ENCODE results near the gene KRT79.
"Not testable (repeated sequence)": the region's sequence is repeated elsewhere in the genome, so short reads cannot be mapped to it uniquely, and the experiment has no call there.

KRT79 gene

GRCh38 chr12:52860102-52860823 is 26.2 kb upstream of the KRT79 start:
- DNase-seq = no peak

DNA sequence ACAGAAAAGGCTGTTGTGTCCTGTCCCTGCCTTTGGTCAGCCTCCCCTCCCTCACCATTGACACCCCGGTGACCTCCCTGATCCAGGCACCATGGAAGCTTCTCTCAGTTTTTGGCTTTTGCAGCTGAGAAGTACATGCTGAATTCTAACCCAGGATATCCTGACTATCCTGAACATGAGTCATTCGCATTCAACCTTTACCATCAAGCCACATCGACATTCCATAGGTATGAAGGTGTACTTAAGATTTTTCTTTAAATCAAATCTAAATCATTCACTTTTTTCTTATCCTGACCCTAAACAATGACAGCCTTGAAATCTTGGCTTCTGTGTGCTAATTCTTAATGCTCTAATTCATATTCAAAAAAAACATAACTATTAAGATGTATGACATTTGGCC is 23.4 kb upstream of the KRT79 start:
- no peak for DNase-seq

GRCh38 chr12:52856787-52857186 is 22.7 kb upstream of the KRT79 start:
- DNase-seq = no peak

- not testable (repeated sequence) for DNase-seq
These were observed 22.0 kb upstream of the KRT79 start for GRCh38 chr12:52856077-52856476.

DNA sequence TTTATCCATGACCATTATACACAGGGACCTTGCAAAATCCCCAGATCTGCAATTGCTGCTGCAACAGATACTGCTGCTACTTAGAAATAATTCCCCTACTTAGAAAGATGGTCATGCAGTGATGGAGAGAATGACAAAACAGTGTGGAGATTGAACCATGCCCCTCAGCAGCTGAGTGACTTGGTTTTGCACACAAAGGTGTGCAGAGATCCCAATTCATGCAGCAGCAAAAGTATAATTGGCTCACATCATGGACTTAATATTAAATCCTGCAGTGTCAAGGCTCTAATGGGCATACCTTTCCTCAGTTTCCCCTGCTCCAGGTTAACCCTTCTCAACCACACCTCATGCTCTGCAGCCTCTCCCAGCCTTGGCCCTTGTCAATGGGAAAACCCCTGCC is 17.7 kb upstream of the KRT79 start:
- no peak for DNase-seq

DNA sequence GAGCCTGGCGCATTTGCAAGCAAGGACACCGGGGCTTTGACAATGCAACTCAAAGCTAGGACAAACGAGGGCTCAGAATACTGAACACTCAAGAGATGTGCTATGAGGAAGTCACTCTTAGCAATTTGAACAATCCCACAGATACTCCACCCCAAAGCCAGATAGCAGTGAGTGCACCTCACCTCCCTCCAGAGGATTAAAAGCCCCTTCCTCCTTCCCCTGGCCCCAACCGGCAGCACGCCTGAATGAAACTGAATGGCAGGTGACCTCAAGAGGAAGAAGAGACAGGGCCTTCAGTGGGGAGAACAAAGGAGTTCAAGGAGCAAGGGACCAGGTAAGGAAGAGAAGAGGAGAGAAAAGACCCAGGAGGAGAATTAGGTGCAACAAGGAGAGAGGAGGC is 16.6 kb upstream of the KRT79 start:
- no peak for DNase-seq

DNA sequence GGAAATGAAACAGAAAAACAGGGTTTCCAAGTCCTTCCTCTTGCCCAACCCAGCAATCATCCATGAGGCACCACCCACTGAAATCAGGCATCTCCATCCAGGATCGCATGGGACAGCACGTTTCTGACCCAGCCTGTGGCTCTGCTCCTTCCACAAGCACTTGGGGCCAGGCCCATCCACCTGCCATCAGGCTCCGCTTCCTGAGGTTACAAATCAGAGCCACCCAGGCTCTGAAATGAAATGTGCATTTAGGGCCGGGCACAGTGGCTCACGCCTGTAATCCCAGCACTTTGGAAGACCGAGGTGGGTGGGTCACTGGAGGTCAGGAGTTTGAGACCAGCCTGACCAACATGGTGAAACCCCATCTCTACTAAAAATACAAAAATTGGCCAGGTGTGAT is 15.4 kb upstream of the KRT79 start:
- no peak for DNase-seq

GRCh38 chr12:52848661-52849255 is 14.6 kb upstream of the KRT79 start, which contains the start of gene KRT78:
TSS of gene KRT78 (minus strand) at chr12:52848994. CDS start at chr12:52848930, 64 bp downstream.
- no peak for DNase-seq

- no peak for DNase-seq
These were observed 13.4 kb upstream of the KRT79 start for GRCh38 chr12:52847335-52848102.

DNA sequence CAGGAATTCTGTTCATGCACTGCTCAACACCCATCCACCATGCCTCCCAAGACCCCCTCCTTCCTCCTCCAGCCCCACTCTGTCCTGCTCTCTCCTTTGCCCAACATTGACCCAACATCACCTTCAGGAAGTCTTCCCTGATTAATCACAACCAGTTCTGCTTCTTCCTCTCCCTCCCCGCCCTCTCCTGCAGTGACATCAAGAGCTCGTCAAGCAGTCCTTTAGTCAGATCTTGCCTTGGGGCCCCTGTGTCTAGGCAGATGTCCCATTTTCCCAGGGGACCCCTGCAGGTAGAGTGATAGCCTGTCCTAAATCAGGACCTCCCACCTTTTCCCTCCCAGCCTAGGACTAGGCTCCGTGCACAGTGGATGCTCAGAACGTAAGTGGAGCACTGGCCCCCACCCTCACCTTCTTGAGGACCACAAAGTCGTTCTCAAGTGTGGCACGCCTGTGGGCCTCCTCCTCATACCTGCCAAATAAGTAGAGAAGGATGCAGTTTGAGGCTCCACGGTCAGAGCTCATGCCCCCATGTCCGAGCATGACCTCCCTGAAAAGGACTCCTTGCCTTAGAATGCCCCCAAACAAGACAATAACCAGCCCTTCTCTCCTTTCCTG is 12.4 kb upstream of the KRT79 start:
- DNase-seq = no peak

DNA sequence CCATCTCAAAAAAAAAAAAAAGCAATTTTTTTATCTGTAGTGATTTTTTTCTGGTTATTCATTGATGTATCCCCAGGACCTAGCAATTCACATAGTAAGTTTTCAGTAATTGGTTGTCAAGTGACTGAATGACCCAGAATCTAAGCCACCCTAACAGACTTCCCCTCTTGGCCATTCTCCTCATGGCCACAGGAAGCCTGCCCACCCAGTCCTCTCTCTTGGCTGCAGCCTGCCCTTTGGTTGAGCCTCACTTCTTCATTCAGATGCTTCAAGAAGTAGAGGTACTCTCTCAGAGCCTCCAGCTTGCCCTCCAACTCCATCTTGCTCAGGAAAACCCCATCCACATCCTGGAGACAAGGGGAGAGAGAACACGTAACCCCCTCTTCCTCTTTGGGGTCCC is 11.8 kb upstream of the KRT79 start:
- no peak for DNase-seq

DNA sequence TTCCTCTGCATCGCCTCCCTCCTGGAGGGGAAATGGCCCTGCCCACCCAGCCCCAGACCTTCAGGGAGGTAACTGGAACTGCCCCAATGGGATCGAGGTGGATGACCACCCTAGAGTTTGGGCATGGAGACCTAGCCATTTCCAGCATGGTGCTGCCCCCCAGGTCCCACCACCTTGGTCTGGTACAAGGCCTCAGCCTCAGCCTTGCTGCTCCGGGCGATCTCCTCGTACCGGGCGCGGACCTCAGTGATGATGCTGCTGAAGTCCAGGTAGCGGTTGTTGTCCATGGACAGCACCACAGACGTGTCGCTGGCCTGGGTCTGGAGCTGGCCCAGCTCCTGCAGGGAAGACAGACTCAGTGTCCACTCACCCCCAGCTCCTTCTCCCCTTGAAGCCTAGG is 10.3 kb upstream of the KRT79 start:
- no peak for DNase-seq

DNA sequence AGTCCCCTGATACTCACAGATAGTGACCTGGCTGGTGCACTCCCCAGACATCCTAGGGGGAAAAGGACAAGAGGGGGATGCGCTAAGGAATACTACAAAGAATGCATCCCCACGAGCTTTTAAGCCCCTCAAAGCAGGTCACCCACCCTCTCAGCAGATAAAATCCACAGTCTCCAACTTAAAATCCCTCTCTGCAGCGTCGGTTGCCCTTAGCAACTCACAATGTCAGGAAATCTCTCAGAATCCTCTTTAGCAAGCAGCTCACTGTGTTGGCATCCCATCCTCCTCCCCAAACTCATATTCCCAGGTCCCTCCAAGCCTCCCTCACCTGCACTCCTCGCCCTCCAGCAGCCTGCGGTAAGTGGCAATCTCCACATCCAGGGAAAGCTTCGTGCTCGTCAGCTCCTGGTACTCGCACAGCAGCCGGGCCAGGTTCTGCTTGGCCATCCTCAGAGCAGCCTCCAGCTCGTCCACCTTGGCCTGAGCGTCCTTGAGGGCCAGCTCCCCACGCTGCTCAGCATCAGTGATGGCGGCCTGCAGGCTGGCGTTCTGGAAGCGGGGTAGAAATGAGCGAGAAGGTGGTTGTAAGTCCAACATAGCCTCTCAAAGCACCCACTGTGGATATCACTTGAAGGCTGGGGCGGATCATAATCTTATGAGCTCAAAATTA is 5.5 kb upstream of the KRT79 start:
- DNase-seq = no peak

DNA sequence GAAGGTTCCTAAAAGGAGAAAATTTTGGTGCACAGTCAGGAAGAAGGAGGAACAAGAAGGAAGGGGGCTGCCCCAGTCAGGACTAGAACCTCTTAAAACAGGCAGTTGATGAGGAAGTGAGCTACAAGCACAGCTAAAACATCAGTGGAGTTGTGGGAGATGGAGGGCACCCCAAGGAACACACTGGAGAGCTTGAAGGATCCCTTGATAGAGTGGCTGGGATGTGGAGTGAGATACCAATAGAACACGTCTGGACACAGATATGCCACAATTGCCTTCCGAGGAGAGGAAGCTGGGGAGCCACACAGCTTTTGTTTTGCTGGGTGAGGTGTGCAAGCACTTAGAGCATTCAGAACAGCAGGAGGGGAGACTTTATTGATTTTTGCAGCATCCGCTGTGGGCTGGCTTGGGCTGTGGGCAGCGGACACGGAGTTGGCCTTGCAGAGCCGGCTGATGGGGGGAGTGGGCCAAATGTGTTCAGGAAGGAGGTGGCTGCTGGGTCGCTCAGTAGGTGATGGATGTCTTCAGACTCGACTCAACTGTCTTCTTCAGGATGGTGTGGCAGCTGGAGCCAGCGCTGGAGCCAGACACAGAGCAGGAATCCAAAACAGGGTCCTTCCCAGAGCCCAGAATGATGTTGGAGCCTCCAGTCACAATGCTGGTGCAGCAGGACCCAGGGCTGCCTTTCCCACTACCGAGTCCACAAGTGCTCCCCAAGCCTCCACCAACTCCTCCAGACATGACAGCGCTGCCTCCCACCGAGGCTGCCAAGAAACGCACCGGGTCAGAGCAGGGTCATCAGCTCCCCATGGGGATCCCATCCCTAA is 4.7 kb upstream of the KRT79 start:
- DNase-seq = no peak

GRCh38 chr12:52837781-52838608 is 3.9 kb upstream of the KRT79 start:
- no peak for DNase-seq

- DNase-seq = peak; percentile 77
These were observed 3.3 kb upstream of the KRT79 start for GRCh38 chr12:52837413-52837741.

- DNase-seq = no peak
These were observed 2.6 kb upstream of the KRT79 start for GRCh38 chr12:52836491-52837412.

DNA sequence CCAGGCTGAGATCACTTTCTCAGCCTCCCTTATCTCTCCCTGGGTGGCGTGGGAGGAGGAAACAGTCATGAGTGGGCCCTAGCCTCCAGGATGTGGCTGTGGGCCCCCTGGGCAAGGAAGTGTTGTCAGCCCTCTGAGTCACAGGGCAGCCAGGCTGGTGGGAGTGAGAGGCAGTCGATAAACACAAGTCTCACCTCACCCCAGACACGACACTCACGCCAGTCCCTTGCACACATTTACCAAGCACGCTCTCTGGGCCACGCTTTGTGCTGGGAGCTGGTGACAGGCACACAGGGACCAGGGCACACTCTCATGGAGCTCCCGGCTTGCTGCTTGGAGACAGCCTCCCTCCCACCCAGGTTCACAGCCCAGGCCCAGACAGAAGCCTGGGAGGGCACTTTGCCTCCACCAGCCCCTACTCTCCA is 1.9 kb upstream of the KRT79 start:
- peak; percentile 85 for DNase-seq

DNA sequence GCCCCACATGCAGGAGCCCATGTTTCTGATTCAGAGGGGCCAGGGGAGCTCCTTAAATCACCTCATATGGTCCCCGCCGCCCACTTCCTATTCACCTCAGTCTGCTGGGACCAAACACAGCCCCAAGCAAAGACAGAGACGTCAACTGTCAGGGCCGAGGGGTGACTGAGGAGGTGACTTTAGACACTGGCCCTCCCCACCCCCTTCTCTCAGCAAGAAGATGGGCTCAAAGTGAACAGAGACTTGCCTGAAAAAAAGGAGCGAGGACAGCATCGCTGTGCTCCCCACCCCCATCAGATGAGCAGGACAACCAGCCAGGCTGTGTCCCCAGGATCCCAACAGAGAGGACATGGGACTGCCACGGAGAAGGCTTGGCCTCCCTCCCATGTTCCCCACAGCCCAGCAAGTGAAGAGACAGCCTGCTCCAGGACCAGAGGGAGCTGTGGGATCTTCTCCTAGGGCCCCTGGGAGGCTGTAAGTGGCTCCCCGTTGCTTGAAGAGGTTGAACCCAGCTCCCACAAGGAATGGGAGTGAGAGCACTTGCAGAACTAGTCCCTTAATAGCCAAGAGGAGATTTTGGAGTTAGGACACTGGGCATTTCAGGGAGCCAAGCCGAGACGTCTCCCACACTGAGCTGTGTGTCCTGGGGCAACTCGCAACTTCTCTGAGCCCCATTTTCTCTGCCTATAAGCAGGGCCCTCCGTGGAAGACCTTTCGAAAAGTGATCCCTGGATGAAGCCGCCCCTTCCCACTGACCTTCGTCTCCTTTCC is 1.3 kb upstream of the KRT79 start:
- DNase-seq = no peak

GRCh38 chr12:52834727-52835001 is 553 bp upstream of the KRT79 start:
- no peak for DNase-seq
